MCF 10A (cell line): ENCODE results near the gene GBP2. TPM values are rescaled to one million over a fixed set of nuclear protein-coding genes. Genes with fewer than 3 reads are reported as not detected.

Experiments
- Bru-seq: library from RNA; stranded (reverse); fragments of 400-500 nt; gene quantifications from one replicate; lab custom pipeline; 2021; lab: Mats Ljungman, UMichigan
- BruChase-seq, 2 experiments: library from RNA; stranded (reverse); fragments of 400-500 nt; gene quantifications; one replicate each; lab custom pipeline; 2021; lab: Mats Ljungman, UMichigan
- BruUV-seq: library from RNA; stranded (reverse); fragments of 400-500 nt; replicated peaks from 2 replicates; lab custom pipeline; 2021; lab: Mats Ljungman, UMichigan
- CTCF ChIA-PET: fragments of 300-600 bp; sonication (Branson Sonifier 250); formaldehyde crosslinking; extraction: SDS; loops from one replicate; lab custom pipeline; 2021; ENCODE audit warnings: antibody characterized with exemption, inconsistent platforms; lab: Yijun Ruan, JAX
- POLR2A ChIA-PET: fragments of 300-600, 350-650 bp; sonication (Branson Sonifier 250); formaldehyde crosslinking; extraction: SDS; loops from one replicate; lab custom pipeline; 2020; ENCODE audit warnings: antibody characterized with exemption, inconsistent platforms; lab: Yijun Ruan, JAX
- DNase-seq: peaks from one replicate; pipeline ENCODE4 v3.0.0-alpha.2; 2018; ENCODE audit not compliant: unreplicated experiment
- H3K27ac Mint-ChIP-seq: one replicate; pipeline ENCODE4 v1.8.0; 2022; ENCODE audit warnings: mild to moderate bottlenecking, low read depth, mixed read lengths; ENCODE audit not compliant: unreplicated experiment
- H3K27me3 Mint-ChIP-seq: one replicate; pipeline ENCODE4 v1.8.0; 2022; ENCODE audit warnings: mixed read lengths; ENCODE audit not compliant: insufficient read depth, unreplicated experiment
- H3K36me3 Mint-ChIP-seq: one replicate; pipeline ENCODE4 v1.8.0; 2022; ENCODE audit warnings: mild to moderate bottlenecking, moderate library complexity, mixed read lengths; ENCODE audit not compliant: insufficient read depth, unreplicated experiment
- H3K4me1 Mint-ChIP-seq: one replicate; pipeline ENCODE4 v1.8.0; 2022; ENCODE audit warnings: mixed read lengths; ENCODE audit not compliant: insufficient read depth, unreplicated experiment
- H3K4me3 Mint-ChIP-seq: one replicate; pipeline ENCODE4 v1.8.0; 2022; ENCODE audit warnings: mild to moderate bottlenecking, moderate library complexity, mixed read lengths; ENCODE audit not compliant: unreplicated experiment
- H3K9me3 Mint-ChIP-seq: one replicate; pipeline ENCODE4 v1.8.0; 2022; ENCODE audit warnings: mixed read lengths; ENCODE audit not compliant: unreplicated experiment
- intact Hi-C: fragments of 100-400 bp; cut with micrococcal nuclease; formaldehyde crosslinking; loops from 2 replicates; pipeline ENCODE4 v1.14.1; 2022
- long read RNA-seq: library from polyadenylated mRNA; stranded (forward); transcript quantifications from one replicate; pipeline ENCODE4 v2.0.0, GENCODE V29; 2022
- total RNA-seq: library from RNA; stranded (reverse); gene quantifications from 2 replicates; pipeline ENCODE4 v1.2.3, GENCODE V29; 2022
- TF ChIP-seq, protein P1 (sequence below): fragments of 200-600 bp; IDR thresholded peaks from one replicate; pipeline ENCODE4 v1.8.0; 2022; ENCODE audit warnings: antibody characterized with exemption, mild to moderate bottlenecking; ENCODE audit not compliant: unreplicated experiment

The GBP2 gene, protein sequence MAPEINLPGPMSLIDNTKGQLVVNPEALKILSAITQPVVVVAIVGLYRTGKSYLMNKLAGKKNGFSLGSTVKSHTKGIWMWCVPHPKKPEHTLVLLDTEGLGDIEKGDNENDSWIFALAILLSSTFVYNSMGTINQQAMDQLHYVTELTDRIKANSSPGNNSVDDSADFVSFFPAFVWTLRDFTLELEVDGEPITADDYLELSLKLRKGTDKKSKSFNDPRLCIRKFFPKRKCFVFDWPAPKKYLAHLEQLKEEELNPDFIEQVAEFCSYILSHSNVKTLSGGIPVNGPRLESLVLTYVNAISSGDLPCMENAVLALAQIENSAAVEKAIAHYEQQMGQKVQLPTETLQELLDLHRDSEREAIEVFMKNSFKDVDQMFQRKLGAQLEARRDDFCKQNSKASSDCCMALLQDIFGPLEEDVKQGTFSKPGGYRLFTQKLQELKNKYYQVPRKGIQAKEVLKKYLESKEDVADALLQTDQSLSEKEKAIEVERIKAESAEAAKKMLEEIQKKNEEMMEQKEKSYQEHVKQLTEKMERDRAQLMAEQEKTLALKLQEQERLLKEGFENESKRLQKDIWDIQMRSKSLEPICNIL
- total RNA-seq (1.7 and 2.2 TPM in 2 replicates), Bru-seq, nascent RNA (percentile 45 among the genes with signal in this experiment), BruChase-seq, experiment 1, labeled RNA remaining after a 6-hour chase (percentile 41 among the genes with signal in this experiment), BruChase-seq, experiment 2, labeled RNA remaining after a 2-hour chase (percentile 36 among the genes with signal in this experiment)
- long read RNA-seq, transcript GBP2-201 (11 exons, 2,220 nt): major isoform, 6 of 6 reads
- long read RNA-seq, partial matches to known transcripts: 0 of 6 reads
- long read RNA-seq, other reads (novel, unspliced or antisense): 0 of 6 reads

DNA sequence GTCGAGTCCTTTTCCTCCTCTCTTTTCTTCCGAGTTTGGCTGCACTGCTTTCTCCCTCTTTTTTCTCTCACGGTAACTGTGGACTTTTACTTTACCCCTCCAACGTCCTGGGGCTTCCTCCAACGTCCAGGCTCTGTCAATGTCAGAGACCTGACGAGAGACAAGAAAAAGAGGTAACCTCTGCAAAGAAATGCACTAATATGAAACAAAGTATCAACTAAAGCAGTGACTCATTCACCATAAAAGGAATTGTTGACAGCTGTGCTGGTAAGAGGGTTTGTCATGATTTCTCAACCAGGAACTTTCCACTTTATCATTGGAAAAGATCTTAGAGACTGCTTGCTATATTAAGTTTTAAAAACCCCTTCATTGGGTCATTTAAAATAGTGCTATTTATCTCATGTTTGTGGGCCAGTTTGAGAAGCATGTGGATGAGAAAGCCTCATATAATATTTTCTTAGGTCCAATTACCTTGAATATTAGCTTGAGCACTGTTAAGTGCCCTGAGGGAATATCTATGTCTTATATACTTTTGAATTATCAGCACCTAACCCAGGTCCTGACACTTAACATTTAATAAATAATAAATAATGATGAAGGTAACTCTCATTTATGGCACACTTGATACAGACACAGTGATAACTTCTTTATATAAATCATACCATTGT lies at the start of gene GBP2:
GBP2 (minus strand) TSS at position 202 of the 668 bp plus-strand sequence. CDS start 4,148 bp downstream, outside the sequence.
- H3K9me3 Mint-ChIP-seq: no peaks in the 10 kb centered on the region
- H3K4me3 Mint-ChIP-seq: peak within 1 kb of the TSS; percentile 73
- ChIA-PET CTCF (interaction anchor here (0.5 to 1.9 kb wide), 7 partner anchors 40 to 328 kb away, joined by 3 to 7 read pairs (median 6); no protein-coding TSS in a partner anchor), POLR2A (interaction anchor here (1.0 to 3.1 kb wide), 4 partner anchors 9 to 104 kb away, joined by 4 to 15 read pairs (median 12); partner anchors contain the start of genes GBP1 and GBP3)
- peaks cover 22% of the 10 kb centered on the region for H3K4me1 Mint-ChIP-seq
- peak within 1 kb of the TSS; percentile 90 for H3K27ac Mint-ChIP-seq
- DNase-seq: peak; percentile 84
- TF ChIP-seq, protein P1, sequence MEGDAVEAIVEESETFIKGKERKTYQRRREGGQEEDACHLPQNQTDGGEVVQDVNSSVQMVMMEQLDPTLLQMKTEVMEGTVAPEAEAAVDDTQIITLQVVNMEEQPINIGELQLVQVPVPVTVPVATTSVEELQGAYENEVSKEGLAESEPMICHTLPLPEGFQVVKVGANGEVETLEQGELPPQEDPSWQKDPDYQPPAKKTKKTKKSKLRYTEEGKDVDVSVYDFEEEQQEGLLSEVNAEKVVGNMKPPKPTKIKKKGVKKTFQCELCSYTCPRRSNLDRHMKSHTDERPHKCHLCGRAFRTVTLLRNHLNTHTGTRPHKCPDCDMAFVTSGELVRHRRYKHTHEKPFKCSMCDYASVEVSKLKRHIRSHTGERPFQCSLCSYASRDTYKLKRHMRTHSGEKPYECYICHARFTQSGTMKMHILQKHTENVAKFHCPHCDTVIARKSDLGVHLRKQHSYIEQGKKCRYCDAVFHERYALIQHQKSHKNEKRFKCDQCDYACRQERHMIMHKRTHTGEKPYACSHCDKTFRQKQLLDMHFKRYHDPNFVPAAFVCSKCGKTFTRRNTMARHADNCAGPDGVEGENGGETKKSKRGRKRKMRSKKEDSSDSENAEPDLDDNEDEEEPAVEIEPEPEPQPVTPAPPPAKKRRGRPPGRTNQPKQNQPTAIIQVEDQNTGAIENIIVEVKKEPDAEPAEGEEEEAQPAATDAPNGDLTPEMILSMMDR: no peak
- no peaks in the 10 kb centered on the region for H3K36me3 Mint-ChIP-seq
- no peaks in the 10 kb centered on the region for H3K27me3 Mint-ChIP-seq
- no TSS peak for BruUV-seq
- intact Hi-C loops: no loop called here

DNA sequence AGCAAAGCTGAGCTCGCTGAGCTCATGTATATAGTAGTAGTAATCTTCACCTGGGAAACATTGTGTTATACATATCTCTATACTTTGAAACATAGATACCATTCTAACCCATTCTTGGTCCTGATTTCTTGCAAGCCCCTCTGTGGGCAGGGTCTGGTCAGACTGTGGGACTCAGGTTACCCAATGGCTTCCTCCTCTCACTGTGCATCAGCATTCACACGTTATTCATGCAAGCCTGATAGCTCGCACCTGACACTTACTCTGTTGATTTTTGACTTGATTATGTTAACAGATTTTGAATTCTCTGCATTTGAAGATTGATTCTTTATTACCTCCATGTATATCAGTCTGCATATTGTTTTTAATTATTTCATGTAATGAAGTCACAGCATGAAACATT lies 48.6 kb upstream of the GBP2 start:
- POLR2A ChIA-PET: no interaction called here
- no peak for DNase-seq

DNA sequence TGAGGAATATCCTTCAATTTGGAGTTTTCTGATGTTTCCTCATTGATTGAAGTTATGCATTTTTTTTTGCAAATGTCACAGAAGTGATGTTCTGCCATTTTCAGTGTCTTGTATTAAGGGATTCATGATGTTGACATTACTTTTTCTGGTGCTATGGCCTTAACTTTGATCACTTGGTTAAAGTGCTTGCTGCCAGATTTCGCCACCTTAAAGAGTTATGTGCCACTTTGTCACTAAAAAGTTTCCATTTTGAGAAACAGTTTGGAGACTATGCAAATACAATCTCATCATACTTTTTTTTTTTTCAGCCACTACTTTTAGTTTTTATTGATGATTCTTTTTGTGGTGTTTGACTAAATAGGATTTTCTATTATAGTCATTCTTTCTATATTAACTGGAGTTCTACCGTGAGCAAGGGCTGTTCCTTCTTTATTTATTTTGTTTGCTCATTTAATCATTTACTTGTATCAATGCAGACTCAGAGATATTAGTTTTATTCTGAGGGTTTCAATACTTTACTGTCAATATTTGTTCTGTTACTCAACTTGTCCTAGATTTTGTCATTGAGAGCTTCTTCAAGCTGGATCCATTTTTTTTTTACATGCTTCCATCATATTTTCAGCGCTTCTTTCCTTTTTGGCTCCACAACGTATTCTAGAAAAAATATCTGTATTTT lies 46.7 kb upstream of the GBP2 start:
- H3K36me3 Mint-ChIP-seq: no peaks in the 10 kb centered on the region
- H3K4me1 Mint-ChIP-seq: peaks cover 6% of the 10 kb centered on the region
- ChIA-PET POLR2A (interaction anchor here (1.0 kb wide), 1 partner anchor 70 kb away, joined by 3 read pairs; no protein-coding TSS in a partner anchor), CTCF (no interaction called here)
- BruUV-seq: no TSS peak
- no peaks in the 10 kb centered on the region for H3K27me3 Mint-ChIP-seq
- H3K27ac Mint-ChIP-seq: no peak overlapping the region
- no peak overlapping the region for H3K4me3 Mint-ChIP-seq
- no peaks in the 10 kb centered on the region for H3K9me3 Mint-ChIP-seq
- TF ChIP-seq, protein P1: no peak
- intact Hi-C loops: no loop called here
- DNase-seq: no peak

More for the DNA sequence above, 48.6 kb upstream of the GBP2 start:
- no peaks in the 10 kb centered on the region for H3K36me3 Mint-ChIP-seq
- TF ChIP-seq, protein P1: no peak
- peaks cover 6% of the 10 kb centered on the region for H3K4me1 Mint-ChIP-seq
- no peak overlapping the region for H3K4me3 Mint-ChIP-seq
- intact Hi-C loops: no loop called here
- no peak overlapping the region for H3K27ac Mint-ChIP-seq
- H3K9me3 Mint-ChIP-seq: no peaks in the 10 kb centered on the region
- H3K27me3 Mint-ChIP-seq: no peaks in the 10 kb centered on the region
- CTCF ChIA-PET: no interaction called here
- BruUV-seq: no TSS peak
